Stimulated activated CD8-positive, alpha-beta memory T cell treated with anti-CD3 and anti-CD28 coated beads, Interleukin-7, amount 100 ng/mL, for 48 hours (primary cell): ENCODE results near the gene SMTNL1.

Source experiments
- DNase-seq, 2 donors: peaks; one replicate each; pipeline ENCODE4 v3.0.0-alpha.2; 2020; ENCODE audit warnings: low read depth in 1 of 2; ENCODE audit errors: extremely low read depth in 1 of 2

Gene SMTNL1

GRCh38 chr11:57586711-57587245, 49.4 kb downstream of the SMTNL1 start:
- DNase-seq = no peak

- DNase-seq = no peak
Observed at GRCh38 chr11:57588046-57588710, 50.8 kb downstream of the SMTNL1 start.

GRCh38 chr11:57596266-57596885, 59.0 kb downstream of the SMTNL1 start:
- no peak for DNase-seq

- no peak for DNase-seq
Observed at GRCh38 chr11:57597461-57597915, 60.1 kb downstream of the SMTNL1 start, which contains the start of gene SERPING1. Gene SERPING1, plus strand, starts transcription at chr11:57597685. Its CDS starts 586 bp downstream, at chr11:57598271.

GRCh38 chr11:57597916-57598830, 60.8 kb downstream of the SMTNL1 start:
- no peak for DNase-seq

- no peak for DNase-seq
Observed at GRCh38 chr11:57598831-57599155, 61.4 kb downstream of the SMTNL1 start.

- DNase-seq = no peak
Observed at GRCh38 chr11:57599381-57599780, 62.0 kb downstream of the SMTNL1 start.
